RPMI7951 (cell line): ENCODE data around the gene C19orf47. TPM values are rescaled to one million over a fixed set of nuclear protein-coding genes. Genes with fewer than 3 reads are reported as not detected.

Experiments used
- DNase-seq: peaks from one replicate; pipeline ENCODE4 v3.0.0-alpha.2; 2012; ENCODE audit warnings: low read depth
- total RNA-seq: library from RNA; depleted of rRNA; stranded (reverse); fragments of >200 nt; shearing (Covaris generic); gene quantifications from 2 replicates; pipeline ENCODE4 v1.2.3, GENCODE V29; 2014

The C19orf47 gene
- total RNA-seq, 1 experiment from 2014 or later = 7.2 TPM

DNA sequence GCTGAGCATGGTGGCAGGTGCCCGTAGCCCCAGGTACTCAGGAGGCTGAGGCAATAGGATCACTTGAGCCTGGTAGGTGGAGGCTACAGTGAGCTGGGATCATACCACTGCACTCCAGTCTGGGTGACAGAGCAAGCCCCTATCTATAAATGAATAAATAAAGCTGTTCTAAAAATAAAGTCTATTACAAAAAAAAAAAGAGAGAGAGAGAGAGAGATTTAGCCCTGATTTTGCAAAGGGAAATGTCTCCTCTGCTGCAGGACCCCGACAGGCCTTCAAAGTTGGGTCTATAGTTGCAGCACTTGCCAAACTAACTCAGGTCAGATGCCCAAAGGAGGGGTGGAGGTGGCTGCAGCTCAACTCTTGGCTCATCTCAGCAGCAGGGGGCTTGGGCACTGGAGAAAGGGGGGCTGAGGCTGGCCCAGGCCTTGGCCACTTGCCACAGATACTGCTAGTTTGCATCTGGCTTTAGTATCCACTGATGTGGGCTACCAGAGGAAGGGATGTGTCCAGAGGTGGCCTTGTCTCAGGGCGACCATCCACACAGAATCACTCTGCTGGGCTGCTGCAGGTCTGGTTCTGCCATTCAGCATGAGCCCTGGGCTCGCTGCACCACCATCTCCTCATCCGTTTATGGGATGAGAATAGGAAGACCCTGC lies 32.3 kb downstream of the C19orf47 start:
- no peak for DNase-seq

DNA sequence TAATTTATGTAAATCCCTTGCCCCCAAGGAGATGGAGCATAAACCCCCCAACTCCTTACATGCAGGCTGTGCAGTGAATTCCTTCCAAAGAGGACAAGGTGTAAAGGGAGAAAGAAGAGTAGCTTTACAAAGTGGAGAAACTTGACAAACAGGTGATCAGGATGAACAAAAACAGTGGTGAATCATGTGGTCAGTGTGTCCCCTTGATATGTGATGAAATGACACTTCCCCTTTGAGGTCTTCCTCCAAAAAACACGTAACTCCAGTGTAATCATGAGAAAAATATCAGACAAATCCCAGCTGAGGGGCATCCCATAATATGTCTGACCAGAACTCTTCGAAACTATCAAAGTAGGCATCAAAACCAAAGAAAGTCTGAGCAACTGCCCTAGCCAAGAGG lies 33.5 kb downstream of the C19orf47 start:
- DNase-seq = no peak

DNA sequence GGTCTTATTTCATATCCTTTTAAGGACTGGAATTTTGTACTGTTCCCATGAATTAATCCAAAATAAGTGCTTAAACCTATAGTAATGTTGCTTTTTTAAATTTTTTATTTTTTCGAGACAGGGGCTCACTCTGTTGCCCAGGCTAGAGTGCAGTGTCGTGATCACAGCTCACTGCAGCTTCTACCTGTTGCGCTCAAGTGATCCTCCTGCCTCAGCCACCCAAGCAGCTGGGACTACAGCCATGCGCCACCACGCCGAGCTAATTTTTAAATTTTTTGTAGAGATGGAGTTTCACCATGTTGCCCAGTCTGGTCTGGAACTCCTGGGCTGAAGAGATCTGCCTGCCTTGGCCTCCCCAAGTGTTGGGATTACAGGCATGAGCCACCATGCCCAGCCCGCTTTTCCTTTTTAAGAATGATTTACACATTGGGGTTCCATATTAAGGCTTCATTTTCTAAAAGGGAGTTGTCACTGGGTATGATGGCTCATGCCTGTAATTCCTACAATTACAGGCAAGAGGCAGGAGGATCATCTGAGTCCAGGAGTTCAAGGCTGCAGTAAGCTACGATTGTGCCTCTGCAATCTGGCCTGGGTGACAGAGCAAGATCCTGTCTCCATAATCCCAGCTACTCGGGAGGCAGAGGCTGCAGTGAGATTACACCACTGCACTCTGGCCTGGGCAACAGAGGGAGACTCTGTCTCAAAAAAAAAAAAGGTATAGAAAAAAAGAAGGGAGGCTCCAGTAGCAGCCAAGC lies 34.8 kb downstream of the C19orf47 start:
- DNase-seq = no peak

DNA sequence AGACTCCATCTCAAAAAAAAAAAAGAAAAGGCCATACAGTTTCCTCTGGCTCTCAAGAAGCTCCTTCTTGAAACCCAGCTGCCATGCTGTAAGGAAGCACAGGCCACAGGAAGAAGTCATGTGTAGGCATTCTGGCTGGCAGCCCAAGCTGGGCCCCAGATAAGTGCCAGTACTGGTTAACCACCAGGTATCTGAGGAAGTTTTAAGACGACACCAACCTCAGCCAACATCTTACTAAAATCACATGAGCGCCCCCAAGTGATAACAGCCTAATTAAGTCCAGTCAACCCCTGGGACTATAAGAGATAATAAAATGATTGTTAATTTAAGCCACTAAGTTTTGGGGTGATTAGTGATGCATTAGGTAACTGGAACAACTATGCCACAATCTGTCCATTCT lies 35.7 kb downstream of the C19orf47 start:
- DNase-seq = no peak

DNA sequence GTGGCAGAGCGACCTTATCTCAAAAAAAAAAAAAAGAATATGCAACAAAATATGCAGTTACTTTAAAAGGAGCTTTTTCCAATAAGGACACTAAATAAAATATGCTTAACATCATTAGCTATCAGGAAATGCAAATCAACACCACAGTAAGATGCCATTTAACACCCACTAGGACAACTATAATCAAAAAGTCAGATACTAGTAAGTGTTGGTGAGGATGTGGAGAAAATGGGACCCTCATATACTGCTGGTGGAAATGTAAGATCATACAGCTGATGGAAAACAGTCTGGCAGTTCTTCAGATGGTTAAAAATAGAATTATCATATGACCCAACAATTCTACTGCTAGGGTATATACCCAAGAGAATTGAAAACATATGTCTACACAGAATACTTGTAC lies 38.5 kb downstream of the C19orf47 start:
- no peak for DNase-seq

DNA sequence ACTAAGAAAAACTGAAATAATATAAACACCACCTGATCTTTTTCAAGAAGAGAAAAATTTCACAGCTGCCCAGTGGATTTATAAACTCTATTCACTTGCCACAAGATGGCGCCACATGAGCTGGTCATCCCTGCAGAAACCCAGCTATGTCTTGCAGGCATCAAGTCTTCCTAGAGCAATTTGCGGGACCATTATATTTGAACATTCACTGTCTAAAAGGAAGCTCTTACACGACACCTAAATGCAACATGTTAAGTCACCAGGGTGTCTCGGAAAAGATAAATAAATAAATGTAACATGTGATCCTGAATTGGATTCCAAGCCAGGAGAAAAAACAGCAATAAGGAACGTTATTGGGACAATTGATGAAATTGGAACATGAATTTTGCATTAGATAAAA lies 42.8 kb downstream of the C19orf47 start:
- peak; percentile 83 for DNase-seq

DNA sequence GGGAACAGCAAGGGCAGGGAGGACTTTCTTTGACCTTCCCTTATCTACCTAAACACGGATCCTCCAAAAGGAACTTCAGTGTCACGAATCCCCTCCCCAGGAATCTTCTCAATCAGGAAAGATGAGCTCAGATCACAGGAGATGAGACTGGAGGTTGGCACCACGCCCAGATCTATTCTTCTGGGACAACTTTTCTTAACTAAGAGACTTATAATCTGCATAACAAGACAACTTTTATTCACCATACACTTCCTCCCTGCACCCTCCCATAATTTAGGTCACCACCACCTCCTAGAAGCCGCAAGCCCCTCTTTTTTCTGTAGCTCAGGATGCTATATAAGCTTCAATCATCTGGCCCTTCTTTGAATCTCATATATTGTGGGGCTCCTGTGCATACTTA lies 43.9 kb downstream of the C19orf47 start:
- no peak for DNase-seq

DNA sequence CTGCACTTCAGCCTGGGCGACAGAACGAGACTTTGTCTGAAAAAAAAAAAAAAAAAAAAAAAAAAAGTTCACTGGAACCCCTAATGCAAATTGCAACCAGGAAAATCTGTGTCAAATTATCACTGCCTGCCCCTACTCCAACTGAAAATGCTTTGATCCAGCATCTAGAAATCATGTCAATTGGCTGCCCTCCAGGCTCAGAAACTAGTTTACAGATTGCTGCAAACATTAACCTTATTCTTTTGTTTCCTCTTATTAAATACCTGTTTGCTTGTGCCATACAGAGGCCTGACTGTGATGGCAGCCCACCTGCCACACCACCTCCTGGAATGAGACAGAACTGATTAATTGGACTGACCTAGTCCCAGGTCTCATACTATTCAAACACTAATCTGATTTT lies 44.4 kb downstream of the C19orf47 start:
- no peak for DNase-seq

DNA sequence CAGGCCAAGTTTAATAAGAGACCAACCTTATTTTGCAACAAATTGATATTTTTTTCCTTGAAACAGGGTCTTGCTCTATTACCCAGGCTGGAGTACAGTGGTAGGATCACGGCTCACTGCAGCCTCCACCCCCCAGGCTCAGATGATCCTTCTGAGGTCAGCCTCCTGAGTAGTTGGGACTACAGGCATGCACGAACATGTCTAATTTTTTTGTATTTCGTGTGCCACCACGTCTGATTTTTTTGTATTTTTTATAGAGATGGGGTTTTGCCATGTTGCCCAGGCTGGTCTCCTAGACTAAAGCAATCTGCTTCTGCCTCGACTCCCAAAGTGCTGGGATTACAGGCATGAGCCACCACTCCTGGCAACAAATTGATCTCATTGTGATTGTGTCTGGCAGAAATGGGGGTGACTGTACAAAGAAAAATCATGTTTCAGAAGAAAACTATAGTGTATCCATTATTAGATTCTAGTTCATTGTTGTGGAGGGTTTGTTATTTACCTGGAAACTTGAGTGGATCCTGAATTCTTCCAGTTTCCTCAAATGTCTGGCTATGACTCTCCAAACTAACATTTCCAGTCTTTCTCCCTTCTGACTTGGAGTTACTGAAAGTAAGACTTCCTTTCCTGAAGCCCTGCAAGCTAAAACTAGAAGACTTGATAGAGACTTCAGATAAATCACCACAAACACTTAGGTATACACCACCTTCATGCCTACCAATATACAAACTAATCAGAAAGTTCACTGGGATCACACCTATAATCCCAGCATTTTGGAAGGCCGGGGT lies 45.8 kb downstream of the C19orf47 start:
- DNase-seq = no peak

DNA sequence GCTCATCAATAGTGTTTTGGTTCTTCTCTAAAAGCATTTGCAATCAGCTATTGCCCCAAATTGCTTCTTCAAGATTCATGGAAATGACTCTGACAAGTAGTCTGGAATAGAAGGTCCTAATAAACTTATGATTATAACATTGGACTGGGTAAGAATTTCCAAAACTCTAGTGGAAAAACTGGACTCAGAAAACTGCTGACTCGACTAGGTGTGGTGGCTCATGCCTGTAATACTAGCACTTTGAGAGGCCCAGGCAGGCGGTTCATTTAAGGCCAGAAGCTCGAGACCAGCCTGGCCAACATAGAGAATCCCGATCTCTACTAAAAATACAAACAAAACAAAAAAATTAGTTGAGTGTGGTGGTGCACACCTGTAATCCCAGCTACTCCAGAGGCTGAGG lies 47.5 kb downstream of the C19orf47 start:
- no peak for DNase-seq

DNA sequence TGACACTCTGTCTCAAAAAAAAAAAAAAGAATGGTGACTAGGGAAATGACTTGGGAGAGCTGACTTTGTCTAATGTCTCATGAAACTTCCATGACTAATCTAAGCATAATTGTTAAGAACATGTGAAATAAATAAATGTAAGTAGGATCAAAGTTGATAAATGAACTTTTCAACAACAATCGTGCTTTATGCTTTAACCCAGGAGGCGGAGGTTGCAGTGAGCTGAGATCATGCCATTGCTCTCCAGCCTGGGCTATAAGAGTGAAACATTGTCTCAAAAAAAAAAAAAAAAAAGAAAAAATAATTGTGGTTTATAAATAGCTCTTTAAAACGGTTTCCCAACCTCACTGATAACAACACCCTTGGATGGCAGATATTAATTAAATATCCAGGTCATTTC lies 50.2 kb downstream of the C19orf47 start:
- no peak for DNase-seq

DNA sequence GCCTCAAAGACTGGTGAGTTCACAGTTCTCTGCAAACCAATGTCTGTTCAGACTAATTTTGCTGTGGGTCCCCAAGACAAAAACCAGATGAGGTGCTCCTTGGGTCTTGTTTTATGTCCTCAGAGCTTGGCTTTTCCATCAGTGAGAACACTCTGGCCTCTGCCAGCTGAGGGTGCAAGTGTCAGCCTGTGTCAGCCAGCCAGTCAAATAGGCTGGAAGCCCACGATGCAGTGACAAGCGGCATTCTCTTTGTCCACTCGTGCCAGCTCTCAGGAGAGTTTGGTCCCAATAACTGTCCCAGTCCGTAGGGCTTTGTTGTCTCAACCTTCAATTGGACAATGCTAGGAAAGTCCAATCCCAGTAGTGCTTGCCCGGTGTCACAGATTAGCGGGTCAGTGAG lies 53.6 kb downstream of the C19orf47 start:
- DNase-seq = no peak

DNA sequence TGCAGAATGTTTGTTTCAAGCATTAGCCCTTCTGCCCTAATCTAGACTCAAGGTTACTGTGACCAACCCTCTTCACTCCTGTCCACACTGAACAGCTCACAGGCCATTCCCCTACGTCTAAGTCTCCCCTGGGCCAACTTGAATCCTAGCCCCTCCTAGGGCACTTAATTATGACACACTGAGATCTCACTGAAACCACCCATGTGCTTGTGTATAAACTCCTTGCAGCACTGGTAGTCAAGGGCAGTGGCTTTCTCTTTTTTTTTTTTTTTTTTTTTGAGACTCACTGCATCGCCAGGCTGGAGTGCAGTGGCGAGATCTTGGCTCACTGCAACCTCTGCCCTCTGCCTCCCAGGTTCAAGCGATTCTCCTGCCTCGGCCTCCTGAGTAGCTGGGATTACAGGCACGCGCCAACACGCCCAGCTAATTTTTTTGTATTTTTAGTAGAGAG lies 61.2 kb downstream of the C19orf47 start:
- DNase-seq = no peak

DNA sequence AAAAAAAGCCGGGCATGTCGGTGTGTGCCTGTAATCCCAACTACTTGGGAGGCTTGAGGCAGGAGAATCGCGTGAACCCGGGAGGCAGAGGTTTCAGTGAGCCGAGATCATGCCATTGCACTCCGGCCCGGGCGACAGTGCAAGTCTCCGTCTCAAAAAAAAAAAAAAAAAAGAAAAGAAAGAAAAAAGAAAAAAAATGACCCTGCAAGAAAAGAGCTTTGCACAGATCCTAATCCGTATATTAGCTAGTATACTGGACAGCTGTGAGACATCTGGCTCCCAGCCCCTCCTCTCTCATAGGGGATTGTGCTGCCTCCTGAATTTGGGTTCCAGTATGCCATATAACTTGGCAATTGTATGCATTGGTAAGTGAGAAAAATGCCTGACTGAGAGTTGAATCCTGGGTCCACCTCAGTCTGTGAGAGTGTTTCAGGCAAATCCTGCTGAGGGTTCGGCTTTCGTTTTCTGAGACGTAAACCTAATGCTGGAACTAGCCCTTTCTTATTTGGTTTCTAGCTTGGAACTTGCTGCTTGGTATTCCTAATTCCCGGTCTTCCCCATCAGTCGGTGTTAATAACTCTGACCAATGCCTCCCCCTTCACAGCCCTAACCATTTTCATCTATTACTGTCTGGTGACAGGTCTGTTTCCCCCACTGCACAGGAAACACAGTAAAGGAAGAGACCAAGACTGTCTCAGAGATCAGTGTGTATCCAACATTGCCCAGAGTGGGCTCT lies 61.8 kb downstream of the C19orf47 start:
- no peak for DNase-seq

DNA sequence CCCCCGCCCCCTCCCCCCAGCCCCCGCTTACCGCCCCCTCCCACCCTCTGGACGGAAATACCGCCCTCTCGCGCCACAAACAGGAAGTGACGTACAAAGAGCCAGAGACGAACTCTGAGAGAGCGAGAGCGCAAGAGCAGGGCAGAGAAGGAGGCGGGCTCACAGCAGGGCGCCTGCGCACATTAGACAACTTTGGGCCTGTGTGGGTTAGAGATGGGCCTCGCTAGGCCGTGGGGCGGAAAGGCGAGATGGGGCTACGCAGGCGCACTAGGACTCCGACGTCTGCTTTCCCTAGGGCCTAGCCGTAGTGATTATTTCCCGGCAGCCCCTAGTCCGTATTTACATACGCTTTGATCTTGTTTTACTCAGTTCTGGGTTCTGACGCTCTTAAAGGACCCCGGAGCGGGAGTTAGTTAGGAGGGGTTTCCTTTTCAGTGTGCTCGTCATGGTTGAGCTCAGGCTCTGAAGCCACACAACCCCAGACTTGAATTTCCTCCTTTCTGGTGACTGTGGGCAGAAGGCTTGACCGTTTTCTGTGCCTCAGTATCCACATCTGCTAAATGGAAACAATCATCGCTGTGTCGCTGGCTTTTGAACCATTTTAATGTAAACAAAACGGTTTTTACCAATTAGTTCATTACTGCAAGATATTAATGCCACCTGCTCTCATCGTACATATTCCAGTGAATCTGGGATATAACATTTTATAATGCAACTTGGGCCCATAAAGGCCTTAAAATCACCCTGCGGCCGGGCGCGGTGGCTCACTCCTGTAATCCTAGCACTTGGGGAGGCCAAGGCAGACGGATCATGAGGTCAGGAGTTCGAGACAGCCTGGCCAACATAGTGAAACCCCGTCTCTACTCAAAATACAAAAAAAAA lies 62.6 kb downstream of the C19orf47 start:
- peak; percentile 100 for DNase-seq

DNA sequence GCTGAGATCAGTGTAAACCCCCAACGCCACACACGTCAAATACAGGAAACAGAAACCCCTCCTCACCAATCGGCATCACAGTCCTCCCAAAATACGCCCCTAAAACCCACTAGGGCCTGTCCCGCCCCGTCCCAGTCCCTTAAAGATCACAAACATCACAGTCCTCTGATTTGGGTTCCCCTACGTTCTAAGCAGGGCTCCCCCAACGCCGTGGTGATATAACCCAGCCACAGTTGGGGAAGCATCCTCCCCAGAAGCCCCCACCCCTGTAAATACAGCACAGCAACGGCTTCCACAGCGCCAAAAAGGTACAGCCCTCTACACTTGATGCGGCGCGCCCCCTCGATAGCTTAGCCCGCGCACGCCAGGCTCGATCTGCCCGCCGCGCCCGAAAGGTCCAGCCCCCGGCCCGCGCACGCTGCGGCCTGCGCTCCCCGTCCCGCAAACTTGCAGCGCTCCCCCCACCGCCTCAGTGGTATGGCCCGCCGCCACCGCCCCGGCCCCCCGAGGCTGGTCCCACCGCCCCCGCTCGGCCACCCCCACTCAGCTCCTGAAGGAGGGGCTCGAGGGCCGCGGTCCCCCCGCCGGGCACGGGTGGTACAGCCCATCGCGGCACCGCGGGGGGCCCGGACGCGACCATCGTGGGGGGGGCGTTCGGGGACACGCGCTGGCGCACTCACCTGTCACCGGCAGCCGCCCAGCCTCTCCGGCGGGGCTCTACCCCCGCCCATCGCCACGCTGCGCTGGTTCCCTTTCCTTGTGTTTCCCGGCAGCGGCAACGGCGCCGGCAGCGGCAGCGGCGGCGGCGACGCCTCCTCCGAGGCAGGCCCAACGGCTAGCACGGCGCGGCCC lies 63.5 kb downstream of the C19orf47 start, which contains the start of gene AKT2:
AKT2 (minus strand) TSS at position 845 of the 852 bp plus-strand sequence. CDS start 20,078 bp downstream, outside the sequence.
- DNase-seq = peak; percentile 61

DNA sequence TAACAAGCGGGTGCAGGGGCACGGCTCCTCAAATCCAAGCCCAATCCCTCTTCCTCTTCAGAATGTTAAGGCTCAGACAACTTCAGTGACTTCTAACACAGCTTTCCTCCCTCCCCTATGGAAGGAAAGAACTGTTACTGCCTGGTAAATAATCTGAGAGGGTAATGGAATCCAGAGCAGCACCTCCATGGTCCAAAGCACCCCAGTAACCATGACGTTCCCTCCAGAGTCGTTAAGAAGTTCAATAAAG lies 64.0 kb downstream of the C19orf47 start:
- DNase-seq = no peak

DNA sequence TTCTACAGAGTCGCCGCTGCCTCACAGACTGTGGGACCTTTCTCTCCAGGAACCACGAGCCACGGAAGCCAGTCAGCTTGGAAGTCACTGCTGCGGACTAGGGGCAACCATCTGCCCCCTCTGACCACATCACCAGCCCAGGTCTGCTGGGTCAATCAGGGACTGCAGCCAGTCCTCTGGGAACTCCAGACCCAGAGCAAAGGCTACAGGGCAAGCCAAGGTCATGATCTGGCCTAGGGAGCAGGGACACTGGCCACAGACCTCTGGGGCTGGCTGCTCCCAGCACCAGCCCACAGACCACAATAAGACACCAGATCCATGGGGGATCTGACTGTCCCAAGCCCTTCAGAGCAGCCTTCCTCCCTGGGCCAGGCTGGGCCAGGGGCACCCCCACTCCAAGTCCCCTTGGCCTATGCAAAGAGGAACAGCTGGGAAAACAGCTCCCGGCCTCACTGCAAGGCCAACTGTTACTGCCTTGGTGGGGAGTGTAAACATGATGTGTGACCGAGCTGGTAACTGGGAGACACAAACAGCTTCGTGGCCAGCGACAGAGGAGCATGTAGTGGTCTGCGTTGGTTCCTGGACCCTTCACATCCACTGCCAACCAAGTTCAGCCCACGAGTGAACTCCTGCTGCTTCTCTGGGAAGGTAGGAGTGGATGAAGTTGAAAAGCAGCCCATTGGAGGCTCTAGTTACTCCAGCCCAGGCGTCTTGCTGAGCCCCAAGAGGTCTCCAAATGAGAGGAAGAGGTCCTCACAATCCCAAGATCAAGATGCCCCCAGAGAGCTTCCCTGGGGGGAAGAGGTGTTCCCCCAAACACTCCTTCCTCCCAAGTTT lies 64.6 kb downstream of the C19orf47 start:
- DNase-seq = no peak

DNA sequence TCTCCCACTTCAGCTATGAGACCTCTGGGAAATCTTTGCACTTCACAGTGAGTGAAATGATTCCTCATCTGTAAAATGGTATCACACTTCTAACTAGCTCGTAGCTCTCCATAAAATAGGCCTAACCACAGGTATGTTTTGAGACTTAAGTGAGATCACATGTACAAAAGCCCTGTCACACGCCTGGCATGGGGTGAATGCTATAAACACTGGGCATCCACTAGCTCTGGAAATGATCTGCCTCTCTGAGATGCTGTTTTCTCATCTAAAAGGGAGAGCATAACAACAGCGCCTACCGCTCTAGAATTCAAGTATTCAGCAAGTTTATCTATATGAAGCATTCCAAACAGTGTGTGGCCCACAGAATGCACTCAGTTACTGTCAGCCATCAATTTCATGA lies 65.3 kb downstream of the C19orf47 start:
- DNase-seq = no peak
